HG02840 (cell line): ENCODE results near the gene MYMK.

ENCODE experiments used
- ATAC-seq: cut with Tn5 transposase; IDR thresholded peaks from one replicate; pipeline ENCODE4 v1.9.1; 2021; ENCODE audit warnings: mild to moderate bottlenecking, moderate library complexity, moderate number of reproducible peaks; ENCODE audit not compliant: unreplicated experiment, low FRiP score

Gene MYMK

GRCh38 chr9:133471551-133472276, 53.0 kb downstream of the MYMK start:
- ATAC-seq, result no peak

- no peak for ATAC-seq
Measured at GRCh38 chr9:133470988-133471387, 53.8 kb downstream of the MYMK start.

- no peak for ATAC-seq
Measured at GRCh38 chr9:133470427-133470924, 54.3 kb downstream of the MYMK start.

GRCh38 chr9:133468777-133469421, 55.9 kb downstream of the MYMK start:
- no peak for ATAC-seq

- ATAC-seq, result no peak
Measured at GRCh38 chr9:133468374-133468773, 56.4 kb downstream of the MYMK start.

GRCh38 chr9:133467101-133467500, 57.7 kb downstream of the MYMK start:
- ATAC-seq, result no peak

GRCh38 chr9:133465984-133466383, 58.8 kb downstream of the MYMK start:
- no peak for ATAC-seq

GRCh38 chr9:133464638-133465037, 60.1 kb downstream of the MYMK start:
- ATAC-seq, result no peak
